HepG2 (cell line): ENCODE measurements around the gene INTS3. TPM values are rescaled to one million over a fixed set of nuclear protein-coding genes. Genes with fewer than 3 reads are reported as not detected.

Source experiments
- CHD2 ChIP-seq: IDR thresholded peaks from 2 replicates; pipeline ENCODE4 v1.6.1; 2011; ENCODE audit warnings: low read depth, low read length, improper control_type of control experiment
- GATAD1 ChIP-seq: IDR thresholded peaks from 2 replicates; pipeline ENCODE4 v1.6.1; 2016; ENCODE audit warnings: missing genetic modification reagents, missing compliant biosample characterization
- GZF1 ChIP-seq: sonication (generic); formaldehyde crosslinking; IDR thresholded peaks from 2 replicates; pipeline ENCODE4 v1.5.1; 2020; ENCODE audit warnings: mild to moderate bottlenecking, missing genetic modification reagents
- POLR2G ChIP-seq: fragments of 200-400 bp; formaldehyde crosslinking; IDR thresholded peaks from 2 replicates; pipeline ENCODE4 v1.6.1; 2018; ENCODE audit warnings: mild to moderate bottlenecking, low read depth, low read length, moderate library complexity
- RXRA ChIP-seq: sonication (generic); formaldehyde crosslinking; IDR thresholded peaks from 2 replicates; pipeline ENCODE4 v1.5.1; 2020; ENCODE audit warnings: missing genetic modification reagents
- SCMH1 ChIP-seq: sonication (generic); formaldehyde crosslinking; IDR thresholded peaks from 2 replicates; pipeline ENCODE4 v1.9.0; 2021; ENCODE audit warnings: missing genetic modification reagents, mild to moderate bottlenecking, borderline replicate concordance
- SPEN ChIP-seq: sonication (generic); formaldehyde crosslinking; IDR thresholded peaks from 2 replicates; pipeline ENCODE4 v1.5.1; 2020; ENCODE audit warnings: low read depth, mild to moderate bottlenecking, missing genetic modification reagents
- TBL1XR1 ChIP-seq: fragments of 150-350 bp; IDR thresholded peaks from 2 replicates; pipeline ENCODE4 v1.6.1; 2014; ENCODE audit warnings: borderline replicate concordance, low read length; ENCODE audit not compliant: partially characterized antibody
- ZNF30 ChIP-seq: sonication (generic); formaldehyde crosslinking; IDR thresholded peaks from 2 replicates; pipeline ENCODE4 v1.5.0; 2020; ENCODE audit warnings: mild to moderate bottlenecking, missing genetic modification reagents
- ZNF317 ChIP-seq: sonication (generic); formaldehyde crosslinking; IDR thresholded peaks from 2 replicates; pipeline ENCODE4 v1.5.0; 2020; ENCODE audit warnings: mild to moderate bottlenecking, missing genetic modification reagents
- ZNF749 ChIP-seq: sonication (generic); formaldehyde crosslinking; IDR thresholded peaks from 2 replicates; pipeline ENCODE4 v1.8.0; 2022; ENCODE audit warnings: mild to moderate bottlenecking, missing genetic modification reagents, moderate library complexity, borderline replicate concordance
- ZNF878 ChIP-seq: sonication (generic); formaldehyde crosslinking; IDR thresholded peaks from 2 replicates; pipeline ENCODE4 v1.8.1; 2023; ENCODE audit warnings: mild to moderate bottlenecking, missing genetic modification reagents, moderate library complexity
- polyA plus RNA-seq, 8 experiments: library from polyadenylated mRNA; depleted of rRNA in 3 of 8; stranded (reverse) in 7 of 8; unstranded in 1 of 8; fragments of >200 nt; fragmentation: Illumina TruSeq in 4 of 8; extraction: Trizol in 4 of 8; gene quantifications; 2 replicates each; pipeline versions ENCODE4 v1.2.1 to v1.2.3, GENCODE V29; 2011 to 2016; ENCODE audit warnings: low read depth in 4 of 8, missing spikeins in 1 of 8, mixed read lengths in 1 of 8; ENCODE audit not compliant: insufficient read depth in 1 of 8
- total RNA-seq, 5 experiments: library from RNA; depleted of rRNA; stranded (reverse); fragments of >200 nt; fragmentation: Illumina TruSeq; extraction: Trizol; gene quantifications; 2 replicates each; pipeline ENCODE4 v1.2.3, GENCODE V29; 2016; ENCODE audit warnings: low read depth in 1 of 5
- TF ChIP-seq, protein P1 (sequence below): sonication (generic); formaldehyde crosslinking; IDR thresholded peaks from one replicate; pipeline ENCODE4 v1.5.1; 2020; ENCODE audit warnings: mild to moderate bottlenecking, missing genetic modification reagents; ENCODE audit errors: not compliant biosample characterization
- TF ChIP-seq, protein P2 (sequence below): IDR thresholded peaks from 2 replicates; pipeline ENCODE4 v1.6.1; 2016; ENCODE audit warnings: mild to moderate bottlenecking
- TF ChIP-seq, protein P3 (sequence below): sonication (generic); formaldehyde crosslinking; IDR thresholded peaks from 2 replicates; pipeline ENCODE4 v1.5.0; 2020; ENCODE audit warnings: missing genetic modification reagents, mild to moderate bottlenecking, borderline replicate concordance
- TF ChIP-seq, protein P4 (sequence below): IDR thresholded peaks from 2 replicates; pipeline ENCODE4 v1.6.1; 2016; ENCODE audit warnings: missing compliant biosample characterization, missing genetic modification reagents, borderline replicate concordance

The INTS3 gene
- total and polyA plus RNA-seq, 2 of the 13 experiments (the other 11 are each of a cell fraction or from before 2014, with no cell fraction given): 17.2 to 27.2 TPM

DNA sequence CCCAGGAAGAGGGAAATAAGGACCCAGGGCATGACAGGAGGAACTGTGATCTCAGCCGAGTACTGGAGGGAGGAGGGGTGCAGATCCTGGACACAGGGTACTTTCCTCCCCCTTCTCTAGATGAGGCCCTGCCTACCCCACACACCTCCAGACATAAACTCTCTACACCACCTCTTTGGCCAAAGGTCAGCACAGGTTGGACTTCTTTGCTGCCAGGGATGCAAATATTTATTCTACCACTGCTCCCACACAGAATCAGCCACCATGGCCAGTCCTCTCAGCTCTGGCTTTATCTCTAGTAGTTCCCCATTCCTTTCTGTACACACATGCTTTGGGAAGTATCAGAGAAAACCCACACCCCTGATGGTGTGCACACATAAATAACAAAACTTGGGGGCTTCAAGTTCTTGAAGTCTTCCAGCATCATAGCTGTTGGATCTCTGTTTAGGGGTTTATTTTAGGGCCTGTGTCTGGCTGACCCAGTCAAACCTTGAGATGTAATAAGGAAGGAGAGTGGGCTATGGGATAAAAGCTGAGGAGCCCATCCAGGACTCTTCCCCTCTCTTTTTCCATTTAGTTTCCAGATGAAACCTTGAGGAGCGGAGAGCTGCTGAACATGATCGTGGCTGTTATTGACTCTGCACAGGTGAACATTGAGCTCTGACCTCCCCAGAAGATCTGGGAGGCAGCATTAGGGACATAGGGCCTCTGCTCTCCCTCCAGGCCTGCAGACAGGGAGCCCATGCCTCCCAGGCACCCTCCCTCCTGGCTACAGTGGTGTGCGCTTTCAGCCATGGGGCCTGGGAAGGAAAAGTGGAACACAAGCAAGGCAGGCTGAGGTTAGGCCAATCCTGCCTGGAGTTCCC lies 40.7 kb downstream of the INTS3 start (continued):
- TF ChIP-seq, protein P1, sequence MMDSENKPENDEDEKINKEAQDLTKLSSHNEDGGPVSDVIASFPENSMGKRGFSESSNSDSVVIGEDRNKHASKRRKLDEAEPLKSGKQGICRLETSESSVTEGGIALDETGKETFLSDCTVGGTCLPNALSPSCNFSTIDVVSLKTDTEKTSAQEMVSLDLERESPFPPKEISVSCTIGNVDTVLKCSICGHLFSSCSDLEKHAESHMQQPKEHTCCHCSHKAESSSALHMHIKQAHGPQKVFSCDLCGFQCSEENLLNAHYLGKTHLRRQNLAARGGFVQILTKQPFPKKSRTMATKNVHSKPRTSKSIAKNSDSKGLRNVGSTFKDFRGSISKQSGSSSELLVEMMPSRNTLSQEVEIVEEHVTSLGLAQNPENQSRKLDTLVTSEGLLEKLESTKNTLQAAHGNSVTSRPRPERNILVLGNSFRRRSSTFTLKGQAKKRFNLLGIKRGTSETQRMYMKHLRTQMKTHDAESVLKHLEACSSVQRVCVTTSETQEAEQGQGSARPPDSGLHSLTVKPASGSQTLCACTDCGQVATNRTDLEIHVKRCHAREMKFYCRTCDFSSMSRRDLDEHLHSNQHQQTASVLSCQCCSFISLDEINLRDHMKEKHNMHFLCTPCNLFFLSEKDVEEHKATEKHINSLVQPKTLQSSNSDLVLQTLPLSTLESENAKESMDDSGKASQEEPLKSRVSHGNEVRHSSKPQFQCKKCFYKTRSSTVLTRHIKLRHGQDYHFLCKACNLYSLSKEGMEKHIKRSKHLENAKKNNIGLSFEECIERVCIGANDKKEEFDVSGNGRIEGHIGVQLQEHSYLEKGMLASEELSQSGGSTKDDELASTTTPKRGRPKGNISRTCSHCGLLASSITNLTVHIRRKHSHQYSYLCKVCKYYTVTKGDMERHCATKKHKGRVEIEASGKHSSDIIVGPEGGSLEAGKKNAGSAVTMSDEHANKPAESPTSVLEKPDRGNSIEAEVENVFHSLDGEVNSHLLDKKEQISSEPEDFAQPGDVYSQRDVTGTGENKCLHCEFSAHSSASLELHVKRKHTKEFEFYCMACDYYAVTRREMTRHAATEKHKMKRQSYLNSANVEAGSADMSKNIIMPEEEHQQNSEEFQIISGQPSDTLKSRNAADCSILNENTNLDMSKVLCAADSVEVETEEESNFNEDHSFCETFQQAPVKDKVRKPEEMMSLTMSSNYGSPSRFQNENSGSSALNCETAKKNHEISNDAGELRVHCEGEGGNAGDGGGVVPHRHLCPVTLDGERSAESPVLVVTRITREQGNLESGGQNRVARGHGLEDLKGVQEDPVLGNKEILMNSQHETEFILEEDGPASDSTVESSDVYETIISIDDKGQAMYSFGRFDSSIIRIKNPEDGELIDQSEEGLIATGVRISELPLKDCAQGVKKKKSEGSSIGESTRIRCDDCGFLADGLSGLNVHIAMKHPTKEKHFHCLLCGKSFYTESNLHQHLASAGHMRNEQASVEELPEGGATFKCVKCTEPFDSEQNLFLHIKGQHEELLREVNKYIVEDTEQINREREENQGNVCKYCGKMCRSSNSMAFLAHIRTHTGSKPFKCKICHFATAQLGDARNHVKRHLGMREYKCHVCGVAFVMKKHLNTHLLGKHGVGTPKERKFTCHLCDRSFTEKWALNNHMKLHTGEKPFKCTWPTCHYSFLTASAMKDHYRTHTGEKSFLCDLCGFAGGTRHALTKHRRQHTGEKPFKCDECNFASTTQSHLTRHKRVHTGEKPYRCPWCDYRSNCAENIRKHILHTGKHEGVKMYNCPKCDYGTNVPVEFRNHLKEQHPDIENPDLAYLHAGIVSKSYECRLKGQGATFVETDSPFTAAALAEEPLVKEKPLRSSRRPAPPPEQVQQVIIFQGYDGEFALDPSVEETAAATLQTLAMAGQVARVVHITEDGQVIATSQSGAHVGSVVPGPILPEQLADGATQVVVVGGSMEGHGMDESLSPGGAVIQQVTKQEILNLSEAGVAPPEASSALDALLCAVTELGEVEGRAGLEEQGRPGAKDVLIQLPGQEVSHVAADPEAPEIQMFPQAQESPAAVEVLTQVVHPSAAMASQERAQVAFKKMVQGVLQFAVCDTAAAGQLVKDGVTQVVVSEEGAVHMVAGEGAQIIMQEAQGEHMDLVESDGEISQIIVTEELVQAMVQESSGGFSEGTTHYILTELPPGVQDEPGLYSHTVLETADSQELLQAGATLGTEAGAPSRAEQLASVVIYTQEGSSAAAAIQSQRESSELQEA (CRISPR knock-in tag): no peak
- peak; percentile 55; the same call in 1 of the 2 replicates for TF ChIP-seq RXRA (CRISPR knock-in tag)
- no peak for TF ChIP-seq ZNF30 (CRISPR knock-in tag)
- TF ChIP-seq GATAD1: no peak
- TF ChIP-seq, protein P2, sequence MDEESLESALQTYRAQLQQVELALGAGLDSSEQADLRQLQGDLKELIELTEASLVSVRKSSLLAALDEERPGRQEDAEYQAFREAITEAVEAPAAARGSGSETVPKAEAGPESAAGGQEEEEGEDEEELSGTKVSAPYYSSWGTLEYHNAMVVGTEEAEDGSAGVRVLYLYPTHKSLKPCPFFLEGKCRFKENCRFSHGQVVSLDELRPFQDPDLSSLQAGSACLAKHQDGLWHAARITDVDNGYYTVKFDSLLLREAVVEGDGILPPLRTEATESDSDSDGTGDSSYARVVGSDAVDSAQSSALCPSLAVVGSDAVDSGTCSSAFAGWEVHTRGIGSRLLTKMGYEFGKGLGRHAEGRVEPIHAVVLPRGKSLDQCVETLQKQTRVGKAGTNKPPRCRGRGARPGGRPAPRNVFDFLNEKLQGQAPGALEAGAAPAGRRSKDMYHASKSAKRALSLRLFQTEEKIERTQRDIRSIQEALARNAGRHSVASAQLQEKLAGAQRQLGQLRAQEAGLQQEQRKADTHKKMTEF (CRISPR knock-in tag): no peak
- TF ChIP-seq, protein P3, sequence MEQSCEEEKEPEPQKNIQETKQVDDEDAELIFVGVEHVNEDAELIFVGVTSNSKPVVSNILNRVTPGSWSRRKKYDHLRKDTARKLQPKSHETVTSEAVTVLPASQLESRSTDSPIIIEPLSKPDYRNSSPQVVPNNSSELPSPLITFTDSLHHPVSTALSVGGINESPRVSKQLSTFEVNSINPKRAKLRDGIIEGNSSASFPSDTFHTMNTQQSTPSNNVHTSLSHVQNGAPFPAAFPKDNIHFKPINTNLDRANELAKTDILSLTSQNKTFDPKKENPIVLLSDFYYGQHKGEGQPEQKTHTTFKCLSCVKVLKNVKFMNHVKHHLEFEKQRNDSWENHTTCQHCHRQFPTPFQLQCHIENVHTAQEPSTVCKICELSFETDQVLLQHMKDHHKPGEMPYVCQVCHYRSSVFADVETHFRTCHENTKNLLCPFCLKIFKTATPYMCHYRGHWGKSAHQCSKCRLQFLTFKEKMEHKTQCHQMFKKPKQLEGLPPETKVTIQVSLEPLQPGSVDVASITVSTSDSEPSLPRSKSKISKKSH (CRISPR knock-in tag): no peak
- TF ChIP-seq POLR2G: no peak
- no peak for TF ChIP-seq GZF1
- TF ChIP-seq, protein P4, sequence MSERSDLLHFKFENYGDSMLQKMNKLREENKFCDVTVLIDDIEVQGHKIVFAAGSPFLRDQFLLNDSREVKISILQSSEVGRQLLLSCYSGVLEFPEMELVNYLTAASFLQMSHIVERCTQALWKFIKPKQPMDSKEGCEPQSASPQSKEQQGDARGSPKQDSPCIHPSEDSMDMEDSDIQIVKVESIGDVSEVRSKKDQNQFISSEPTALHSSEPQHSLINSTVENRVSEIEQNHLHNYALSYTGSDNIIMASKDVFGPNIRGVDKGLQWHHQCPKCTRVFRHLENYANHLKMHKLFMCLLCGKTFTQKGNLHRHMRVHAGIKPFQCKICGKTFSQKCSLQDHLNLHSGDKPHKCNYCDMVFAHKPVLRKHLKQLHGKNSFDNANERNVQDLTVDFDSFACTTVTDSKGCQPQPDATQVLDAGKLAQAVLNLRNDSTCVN (CRISPR knock-in tag): 0 out of 2 replicates have a peak, but pooled peaks have one; percentile 53
- no peak for TF ChIP-seq ZNF317 (CRISPR knock-in tag)
- peak; percentile 68; the same call in 1 of the 2 replicates for TF ChIP-seq ZNF878 (CRISPR knock-in tag)
- TF ChIP-seq ZNF749 (CRISPR knock-in tag): no peak; the same call in 1 of the 2 replicates
- TF ChIP-seq SPEN (CRISPR knock-in tag): peak; percentile 8; the same call in 1 of the 2 replicates
- no peak for TF ChIP-seq TBL1XR1
- TF ChIP-seq SCMH1 (CRISPR knock-in tag): no peak
- TF ChIP-seq CHD2: no peak
